NT2/D1 (cell line): ENCODE data around the gene ALOX5.

Experiments
- DNase-seq: peaks from one replicate; pipeline ENCODE4 v3.0.0-alpha.2; 2011; ENCODE audit warnings: low read depth, low spot score
- H3K27me3 ChIP-seq: 2 replicates; pipeline ENCODE4 v1.6.0; 2011; ENCODE audit warnings: mild to moderate bottlenecking; ENCODE audit not compliant: insufficient read length, insufficient read depth
- H3K36me3 ChIP-seq: 2 replicates; pipeline ENCODE4 v1.6.1; 2011; ENCODE audit warnings: mild to moderate bottlenecking, low read length, mixed read lengths; ENCODE audit not compliant: insufficient read depth, insufficient read length
- H3K4me1 ChIP-seq: 2 replicates; pipeline ENCODE4 v1.5.1; 2011; ENCODE audit not compliant: insufficient read depth, insufficient read length
- H3K4me3 ChIP-seq: 2 replicates; pipeline ENCODE4 v1.5.1; 2011; ENCODE audit warnings: low read depth; ENCODE audit not compliant: insufficient read length
- H3K9ac ChIP-seq: 2 replicates; pipeline ENCODE4 v1.6.0; 2011; ENCODE audit warnings: low read depth; ENCODE audit not compliant: insufficient read length
- H3K9me3 ChIP-seq: 2 replicates; pipeline ENCODE4 v1.5.1; 2011; ENCODE audit warnings: mild to moderate bottlenecking, low read length; ENCODE audit not compliant: insufficient read depth
- SUZ12 ChIP-seq: IDR thresholded peaks from 2 replicates; pipeline ENCODE4 v1.6.1; 2011; ENCODE audit not compliant: insufficient read length, insufficient read depth; ENCODE audit errors: extremely low read depth
- YY1 ChIP-seq: IDR thresholded peaks from 2 replicates; pipeline ENCODE4 v1.6.1; 2011; ENCODE audit not compliant: insufficient read length, insufficient read depth
- ZNF274 ChIP-seq: IDR thresholded peaks from 2 replicates; pipeline ENCODE4 v1.6.1; 2011; ENCODE audit warnings: mild to moderate bottlenecking, low read depth, low read length

ALOX5 gene

DNA sequence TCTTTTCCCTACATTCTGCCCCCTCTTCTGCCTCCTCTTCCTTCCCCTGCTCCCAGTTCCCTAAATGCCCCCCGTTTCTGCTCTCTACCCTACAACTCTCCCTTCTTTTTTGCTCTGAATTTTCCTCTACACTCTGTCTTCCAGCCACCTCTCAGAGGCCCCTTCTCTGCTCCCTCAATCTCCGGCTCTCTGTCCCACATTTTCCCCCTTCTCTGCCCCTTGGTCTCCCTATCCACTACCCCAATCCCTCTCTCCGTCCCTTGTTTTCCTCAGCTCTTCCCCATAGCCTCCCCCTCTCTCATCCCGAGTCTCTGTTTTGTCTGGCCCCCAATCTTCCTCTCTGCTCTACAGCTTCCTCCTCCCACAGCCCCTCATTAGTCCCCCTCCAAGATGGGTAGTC is 3.3 kb downstream of the ALOX5 start:
- H3K9me3 ChIP-seq, result no peaks in the 10 kb centered on the region
- peaks cover 36% of the 10 kb centered on the region for H3K27me3 ChIP-seq
- no peak overlapping the region for H3K9ac ChIP-seq
- no peak for DNase-seq
- no peaks in the 10 kb centered on the region for H3K36me3 ChIP-seq
- TF ChIP-seq SUZ12 (no peak), ZNF274 (no peak), YY1 (no peak)
- H3K4me1 ChIP-seq, result peaks cover 6% of the 10 kb centered on the region
- no peak overlapping the region for H3K4me3 ChIP-seq

DNA sequence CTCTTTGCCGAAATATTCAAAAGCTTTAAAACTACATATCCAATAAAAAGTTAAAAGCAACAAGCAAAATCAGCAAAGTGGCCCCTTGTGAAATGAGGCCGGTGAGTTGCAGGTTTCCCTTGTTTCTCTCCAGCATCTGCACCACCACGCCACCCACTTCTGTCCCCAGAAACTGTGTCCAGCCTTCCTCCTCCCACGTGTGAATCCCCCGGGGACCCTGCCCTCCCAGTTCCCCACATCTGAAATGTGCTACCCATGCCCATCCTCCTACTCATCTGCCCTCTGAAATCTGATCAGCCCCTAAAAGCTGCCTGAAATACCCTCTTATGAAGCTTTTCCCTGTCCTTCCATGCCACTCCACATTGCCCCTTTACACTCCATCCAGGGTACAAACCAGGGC is 3.8 kb downstream of the ALOX5 start:
- Histone ChIP-seq H3K36me3 (no peaks in the 10 kb centered on the region), H3K4me1 (peaks cover 6% of the 10 kb centered on the region), H3K4me3 (no peak overlapping the region), H3K9ac (no peak overlapping the region), H3K9me3 (no peaks in the 10 kb centered on the region), H3K27me3 (peaks cover 30% of the 10 kb centered on the region)
- no peak for TF ChIP-seq YY1
- no peak for TF ChIP-seq ZNF274
- no peak for TF ChIP-seq SUZ12
- no peak for DNase-seq

DNA sequence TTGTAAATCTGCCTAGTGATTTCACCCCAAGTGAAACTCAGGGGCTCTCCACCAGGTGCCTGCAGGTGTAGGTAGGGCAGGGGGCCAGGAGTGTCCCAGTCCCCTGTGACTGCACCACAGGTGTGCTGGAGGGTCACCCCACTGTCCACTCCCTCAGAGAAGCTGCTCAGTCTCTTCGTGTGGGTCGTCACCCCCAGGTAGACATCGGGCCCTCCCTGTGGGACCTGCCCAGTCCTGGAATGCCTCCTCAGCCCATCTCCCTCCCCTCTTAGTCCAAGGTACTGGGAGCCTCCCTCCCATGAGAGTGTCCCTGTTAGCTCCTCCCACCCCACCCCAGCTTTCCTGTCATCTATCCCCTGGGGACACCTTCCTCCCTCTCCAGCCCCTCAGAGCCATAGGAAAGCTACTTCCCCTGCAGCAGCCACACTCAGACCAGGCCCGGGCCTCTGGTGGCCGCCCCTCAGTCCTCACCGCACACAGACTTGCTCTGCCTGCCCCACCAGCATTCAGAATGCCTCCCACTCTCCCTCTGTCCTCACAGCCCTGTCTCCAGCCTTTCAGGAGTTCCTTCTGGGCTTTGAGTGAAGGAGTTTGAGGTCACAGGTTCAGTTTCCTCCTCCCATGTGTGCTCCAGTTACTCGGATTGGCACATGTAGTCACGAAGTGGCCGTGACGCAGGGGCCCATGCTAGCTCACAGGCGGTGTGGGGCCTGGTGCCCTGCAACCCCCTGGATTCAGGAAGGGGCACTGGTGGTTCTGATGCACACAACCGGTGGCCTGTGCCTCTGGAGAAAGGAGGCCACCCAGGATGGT is 5.1 kb downstream of the ALOX5 start:
- H3K36me3 ChIP-seq, result no peaks in the 10 kb centered on the region
- H3K4me1 ChIP-seq, result peaks cover 6% of the 10 kb centered on the region
- peaks cover 19% of the 10 kb centered on the region for H3K27me3 ChIP-seq
- TF ChIP-seq SUZ12, result no peak
- no peak for TF ChIP-seq ZNF274
- TF ChIP-seq YY1, result no peak
- H3K9ac ChIP-seq, result no peak overlapping the region
- DNase-seq, result no peak
- H3K9me3 ChIP-seq, result no peaks in the 10 kb centered on the region
- H3K4me3 ChIP-seq, result no peak overlapping the region

DNA sequence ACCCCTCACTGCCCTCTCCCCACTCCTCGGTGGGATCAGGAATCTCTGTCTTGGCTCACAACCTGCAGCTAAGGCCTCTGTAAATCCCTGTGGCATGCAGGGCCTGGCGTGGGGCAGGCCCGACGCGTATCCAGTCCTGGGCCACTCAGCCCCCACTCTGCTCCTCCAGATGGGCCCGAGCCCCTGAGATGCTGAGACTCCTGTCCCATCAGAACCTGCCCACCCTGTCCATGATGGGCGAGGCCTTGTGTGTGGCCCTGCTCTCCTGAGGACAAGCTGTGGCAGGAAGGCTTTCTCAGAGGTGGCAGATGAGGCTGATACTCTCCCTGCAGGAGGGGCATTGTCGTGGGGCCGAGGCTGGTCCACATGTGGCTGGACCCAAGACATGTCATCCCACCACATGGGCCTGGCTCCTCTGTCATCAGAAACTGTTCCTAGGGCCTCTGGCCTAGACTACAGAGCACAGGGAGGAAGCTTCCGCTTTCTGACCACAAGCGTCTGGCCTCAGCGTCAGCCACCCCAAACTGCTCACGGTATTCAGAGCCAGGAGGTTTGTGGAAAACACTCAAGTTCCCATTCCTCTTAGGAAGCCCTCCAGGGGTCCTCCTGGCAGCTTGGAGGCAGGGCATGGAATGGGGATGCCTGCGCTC is 6.0 kb downstream of the ALOX5 start:
- Histone ChIP-seq H3K36me3 (no peaks in the 10 kb centered on the region), H3K9ac (no peak overlapping the region), H3K4me3 (no peak overlapping the region), H3K4me1 (peaks cover 4% of the 10 kb centered on the region), H3K9me3 (no peaks in the 10 kb centered on the region), H3K27me3 (peaks cover 10% of the 10 kb centered on the region)
- TF ChIP-seq SUZ12 (no peak), ZNF274 (no peak), YY1 (no peak)
- no peak for DNase-seq

DNA sequence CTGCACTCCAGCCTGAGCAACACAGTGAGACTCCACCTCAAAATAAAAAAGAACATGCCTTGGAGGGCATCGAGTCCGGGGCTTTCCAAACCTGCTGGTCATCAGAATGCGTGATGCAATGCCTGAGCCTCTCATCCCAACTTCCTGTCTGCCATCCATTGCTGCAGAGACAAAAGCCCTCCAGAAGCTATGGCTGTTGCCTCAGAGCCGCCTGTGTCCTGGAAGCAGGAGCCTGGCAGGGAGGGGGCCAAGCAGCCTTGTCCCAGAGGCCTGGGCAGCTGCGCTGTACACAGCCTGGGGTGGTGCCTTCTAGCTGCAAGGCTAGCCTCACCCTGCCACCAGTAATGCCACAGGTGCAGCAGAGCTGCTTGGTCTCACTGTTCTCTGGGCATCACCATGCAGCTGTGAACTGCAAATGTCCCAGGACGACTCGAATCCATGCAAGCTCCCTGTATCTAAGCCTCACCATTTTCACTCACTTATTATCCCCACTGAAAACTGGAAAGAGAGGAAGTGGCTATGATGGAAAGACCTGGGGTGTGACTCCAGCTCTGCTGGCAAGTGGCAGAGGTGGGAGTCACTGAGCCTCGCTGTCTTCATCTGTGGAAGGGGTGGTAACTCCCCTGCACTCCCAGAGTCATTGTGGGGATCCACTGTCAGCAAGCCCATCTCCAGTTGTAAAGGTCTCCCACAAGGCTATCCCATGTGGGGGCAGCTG is 7.0 kb downstream of the ALOX5 start:
- Histone ChIP-seq H3K27me3 (peaks cover under 1% of the 10 kb centered on the region), H3K36me3 (no peaks in the 10 kb centered on the region), H3K9me3 (no peaks in the 10 kb centered on the region), H3K4me3 (no peak overlapping the region), H3K4me1 (peaks cover 3% of the 10 kb centered on the region), H3K9ac (no peak overlapping the region)
- TF ChIP-seq YY1, result no peak
- TF ChIP-seq ZNF274, result no peak
- no peak for TF ChIP-seq SUZ12
- no peak for DNase-seq

DNA sequence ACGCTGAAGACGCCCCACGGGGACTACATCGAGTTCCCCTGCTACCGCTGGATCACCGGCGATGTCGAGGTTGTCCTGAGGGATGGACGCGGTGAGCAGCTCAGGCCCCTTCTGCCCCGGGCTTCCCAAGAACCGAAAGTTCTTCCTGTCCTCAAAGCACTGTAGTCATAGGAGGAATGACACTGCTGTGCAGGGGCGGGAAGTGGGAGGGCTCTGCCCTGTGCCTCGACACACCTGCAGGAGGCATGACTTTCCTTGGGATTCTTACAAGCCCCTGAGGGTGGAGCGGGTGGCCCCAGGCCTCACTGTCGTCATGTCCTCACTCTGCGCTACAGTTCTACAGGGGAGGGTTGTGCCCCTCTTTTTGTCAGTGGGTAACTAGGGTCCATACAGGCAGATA is 8.6 kb downstream of the ALOX5 start:
- Histone ChIP-seq H3K9me3 (no peaks in the 10 kb centered on the region), H3K9ac (no peak overlapping the region), H3K36me3 (no peaks in the 10 kb centered on the region), H3K27me3 (no peaks in the 10 kb centered on the region), H3K4me1 (peaks cover 3% of the 10 kb centered on the region), H3K4me3 (no peak overlapping the region)
- TF ChIP-seq SUZ12, result no peak
- no peak for TF ChIP-seq ZNF274
- no peak for TF ChIP-seq YY1
- DNase-seq, result no peak
